ENCODE data around the gene GABRD.

Gene GABRD

GRCh38 chr1:2018217-2019171, 651 bp upstream of the GABRD start:
- no peak for DNase-seq (ENCODE audit: low read depth)

GRCh38 chr1:2019571-2020309, 595 bp downstream of the GABRD start:
- DNase-seq (ENCODE audit: low read depth): no peak

GRCh38 chr1:2020310-2020655, 1.1 kb downstream of the GABRD start:
- no peak for DNase-seq (ENCODE audit: low read depth)

GRCh38 chr1:2021550-2021949, 2.4 kb downstream of the GABRD start:
- no peak for DNase-seq (ENCODE audit: low read depth)

- DNase-seq (ENCODE audit: low read depth): no peak
Observed at GRCh38 chr1:2022063-2022770, 3.1 kb downstream of the GABRD start.

GRCh38 chr1:2023187-2023586, 4.0 kb downstream of the GABRD start:
- no peak for DNase-seq (ENCODE audit: low read depth)

GRCh38 chr1:2024451-2024850, 5.3 kb downstream of the GABRD start:
- DNase-seq (ENCODE audit: low read depth): no peak

GRCh38 chr1:2024887-2025286, 5.7 kb downstream of the GABRD start:
- no peak for DNase-seq (ENCODE audit: low read depth)

GRCh38 chr1:2025491-2025981, 6.4 kb downstream of the GABRD start:
- DNase-seq (ENCODE audit: low read depth): no peak

- DNase-seq (ENCODE audit: low read depth): no peak
Observed at GRCh38 chr1:2027961-2028583, 8.9 kb downstream of the GABRD start.

GRCh38 chr1:2028870-2029560, 9.9 kb downstream of the GABRD start:
- DNase-seq (ENCODE audit: low read depth): no peak

- DNase-seq (ENCODE audit: low read depth): no peak
Observed at GRCh38 chr1:2029561-2029960, 10.4 kb downstream of the GABRD start.

GRCh38 chr1:2030076-2030871, 11.1 kb downstream of the GABRD start:
- DNase-seq (ENCODE audit: low read depth): no peak

- no peak for DNase-seq (ENCODE audit: low read depth)
Observed at GRCh38 chr1:2031546-2032540, 12.7 kb downstream of the GABRD start.

- DNase-seq (ENCODE audit: low read depth): no peak
Observed at GRCh38 chr1:2032737-2033136, 13.6 kb downstream of the GABRD start.

GRCh38 chr1:2033165-2033564, 14.0 kb downstream of the GABRD start:
- no peak for DNase-seq (ENCODE audit: low read depth)

- DNase-seq (ENCODE audit: low read depth): no peak
Observed at GRCh38 chr1:2036287-2036686, 17.1 kb downstream of the GABRD start.

GRCh38 chr1:2037314-2037979, 18.3 kb downstream of the GABRD start:
- DNase-seq (ENCODE audit: low read depth): no peak

- no peak for DNase-seq (ENCODE audit: low read depth)
Observed at GRCh38 chr1:2038229-2038628, 19.1 kb downstream of the GABRD start.
